Endothelial cell of umbilical vein (primary cell): ENCODE data around the gene WDR38. TPM values are rescaled to one million over a fixed set of nuclear protein-coding genes. Genes with fewer than 3 reads are reported as not detected.

Source experiments
- BruUV-seq: library from RNA; stranded (reverse); fragments of 400-500 nt; replicated peaks from 2 replicates; lab custom pipeline; 2021; lab: Mats Ljungman, UMichigan
- CTCF ChIA-PET: fragments of 300-600, 350-600 bp; sonication (Branson Sonifier 250); formaldehyde crosslinking; loops from one replicate; lab custom pipeline; 2021; ENCODE audit warnings: antibody characterized with exemption, inconsistent platforms; lab: Charles Lee
- POLR2A ChIA-PET: fragments of 300-600, 350-600 bp; sonication (Branson Sonifier 250); formaldehyde crosslinking; loops from one replicate; lab custom pipeline; 2021; ENCODE audit warnings: antibody characterized with exemption, inconsistent platforms; lab: Charles Lee
- DNase-seq: peaks from one replicate; pipeline ENCODE4 v3.0.0-alpha.2; 2011; ENCODE audit warnings: low read depth, low spot score
- FAIRE-seq: peaks from 2 replicates; lab custom pipeline; 2011; peaks lifted over from hg19 to GRCh38; lab: Jason Lieb, UNC
- H2AFZ ChIP-seq: 2 replicates; pipeline ENCODE4 v1.6.0; 2012; ENCODE audit warnings: low read depth, low read length, control low read depth, inconsistent platforms
- H3K27ac ChIP-seq: 2 replicates; pipeline ENCODE4 v1.5.1; 2011; ENCODE audit warnings: low read depth, mild to moderate bottlenecking, control low read depth, low read length, moderate library complexity; ENCODE audit not compliant: insufficient read depth
- H3K27me3 ChIP-seq, 2 experiments: 2 replicates each; pipeline versions ENCODE4 v1.6.0 to v1.6.1; 2011; ENCODE audit warnings: low read length in 2 of 2, mixed read lengths in 1 of 2; ENCODE audit not compliant: control insufficient read depth in 2 of 2, insufficient read depth in 2 of 2
- H3K36me3 ChIP-seq, 2 experiments: 2 replicates in 1 of 2; 3 replicates in 1 of 2; pipeline ENCODE4 v1.5.1; 2011; ENCODE audit warnings: low read length in 2 of 2, mild to moderate bottlenecking in 1 of 2, moderate library complexity in 1 of 2; ENCODE audit not compliant: control insufficient read depth in 2 of 2, insufficient read depth in 2 of 2; ENCODE audit errors: extremely low read depth in 1 of 2
- H3K4me1 ChIP-seq: 3 replicates; pipeline ENCODE4 v1.5.1; 2011; ENCODE audit warnings: mild to moderate bottlenecking, low read length; ENCODE audit not compliant: control insufficient read depth, insufficient read depth; ENCODE audit errors: extremely low read depth
- H3K4me2 ChIP-seq: 2 replicates; pipeline ENCODE4 v1.6.1; 2011; ENCODE audit warnings: low read length, control low read depth, mixed read lengths; ENCODE audit not compliant: insufficient read depth
- H3K4me3 ChIP-seq, 3 experiments: fragments of 200-600 bp in 1 of 3; sonication (generic), shearing (Covaris generic) in 1 of 3; replicated peaks in 1 of 3; 2 replicates each; pipeline ENCODE4 v1.5.1; 2011 to 2016; ENCODE audit warnings: control low read depth in 3 of 3, low read length in 3 of 3, mild to moderate bottlenecking in 2 of 3, inconsistent platforms in 1 of 3, low read depth in 1 of 3, moderate library complexity in 1 of 3; ENCODE audit not compliant: insufficient read depth in 1 of 3
- H3K79me2 ChIP-seq: 2 replicates; pipeline ENCODE4 v1.6.0; 2012; ENCODE audit warnings: low read length, inconsistent platforms; ENCODE audit not compliant: control insufficient read depth, insufficient read depth
- H3K9ac ChIP-seq: replicated peaks from 2 replicates; pipeline ENCODE3; 2011; ENCODE audit warnings: low read length, control low read depth; ENCODE audit not compliant: insufficient read depth; ENCODE audit errors: extremely low read depth
- H3K9me1 ChIP-seq: replicated peaks from 3 replicates; pipeline ENCODE4 v1.6.0; 2011; ENCODE audit warnings: mild to moderate bottlenecking, low read length; ENCODE audit not compliant: control insufficient read depth, insufficient read depth; ENCODE audit errors: extremely low read depth
- H3K9me3 ChIP-seq: replicated peaks from 2 replicates; pipeline ENCODE4 v1.5.1; 2012; ENCODE audit warnings: low read length, inconsistent platforms; ENCODE audit not compliant: control insufficient read depth, insufficient read depth
- H4K20me1 ChIP-seq: replicated peaks from 2 replicates; pipeline ENCODE3; 2011; ENCODE audit warnings: mild to moderate bottlenecking, low read length; ENCODE audit not compliant: control insufficient read depth, insufficient read depth; ENCODE audit errors: extremely low read depth
- CTCF ChIP-seq, 2 donors: IDR thresholded peaks; 1 replicate in 1 of 2; 2 replicates in 1 of 2; pipeline ENCODE4 v1.5.1; 2011; ENCODE audit warnings: low read length in 2 of 2, mild to moderate bottlenecking in 2 of 2, moderate library complexity in 2 of 2, control low read depth in 1 of 2, inconsistent platforms in 1 of 2, low read depth in 1 of 2; ENCODE audit not compliant: insufficient read depth in 1 of 2; ENCODE audit errors: extremely low read depth in 1 of 2
- EZH2 ChIP-seq: IDR thresholded peaks from 2 replicates; pipeline ENCODE4 v1.6.1; 2012; ENCODE audit warnings: borderline replicate concordance, low read depth, mild to moderate bottlenecking, moderate library complexity, low read length, inconsistent platforms; ENCODE audit not compliant: severe bottlenecking
- FOS ChIP-seq: IDR thresholded peaks from 2 replicates; pipeline ENCODE4 v1.6.1; 2011; ENCODE audit warnings: mild to moderate bottlenecking, low read length, moderate library complexity, borderline replicate concordance; ENCODE audit not compliant: insufficient read depth
- GATA2 ChIP-seq: IDR thresholded peaks from 2 replicates; pipeline ENCODE4 v1.7.0; 2011; ENCODE audit warnings: low read depth, mild to moderate bottlenecking, moderate library complexity, mixed read lengths, low read length; ENCODE audit not compliant: insufficient read length, insufficient read depth
- JUN ChIP-seq: IDR thresholded peaks from 2 replicates; pipeline ENCODE4 v1.6.1; 2011; ENCODE audit warnings: borderline replicate concordance, low read depth; ENCODE audit not compliant: insufficient read length, insufficient read depth
- MYC ChIP-seq: IDR thresholded peaks from one replicate; pipeline ENCODE4 v1.6.1; 2011; ENCODE audit warnings: mild to moderate bottlenecking, low read depth, low read length
- POLR2A ChIP-seq: IDR thresholded peaks from 2 replicates; pipeline ENCODE4 v1.6.1; 2012; ENCODE audit warnings: low read depth, mild to moderate bottlenecking, control low read depth, low read length
- POLR2AphosphoS5 ChIP-seq: IDR thresholded peaks from 2 replicates; pipeline ENCODE4 v1.6.1; 2012; ENCODE audit warnings: low read depth, mild to moderate bottlenecking, control low read depth, low read length, moderate library complexity; ENCODE audit not compliant: insufficient read depth
- dilution Hi-C: fragments of 300-500 bp; cut with MboI; formaldehyde crosslinking; loops from one replicate; pipeline ENCODE4 v1.15.0; 2019; ENCODE audit warnings: low sequenced_read_pairs; ENCODE audit not compliant: extremely low pct_ligation_motif_present
- intact Hi-C: fragments of 100-400 bp; cut with micrococcal nuclease; formaldehyde crosslinking; loops from one replicate; pipeline ENCODE4 v1.10.0; 2022
- polyA plus RNA-seq, 4 experiments: library from polyadenylated mRNA; depleted of rRNA in 3 of 4; stranded (reverse) in 3 of 4; unstranded in 1 of 4; fragments of >200 nt; gene quantifications; 2 replicates each; pipeline versions ENCODE4 v1.2.1 to v1.2.3, GENCODE V29; 2011 to 2012; ENCODE audit warnings: missing spikeins in 1 of 4
- total RNA-seq: library from RNA; stranded (reverse); gene quantifications from 2 replicates; pipeline ENCODE4 v1.2.3, GENCODE V29; 2021
- TF ChIP-seq, protein P1 (sequence below): IDR thresholded peaks from 2 replicates; pipeline ENCODE4 v1.6.1; 2011; ENCODE audit not compliant: insufficient read depth, insufficient read length

The WDR38 gene
- total and polyA plus RNA-seq, 2 donors (not counting 3 experiments of a cell fraction or from before 2014, with no cell fraction given): not detected

DNA sequence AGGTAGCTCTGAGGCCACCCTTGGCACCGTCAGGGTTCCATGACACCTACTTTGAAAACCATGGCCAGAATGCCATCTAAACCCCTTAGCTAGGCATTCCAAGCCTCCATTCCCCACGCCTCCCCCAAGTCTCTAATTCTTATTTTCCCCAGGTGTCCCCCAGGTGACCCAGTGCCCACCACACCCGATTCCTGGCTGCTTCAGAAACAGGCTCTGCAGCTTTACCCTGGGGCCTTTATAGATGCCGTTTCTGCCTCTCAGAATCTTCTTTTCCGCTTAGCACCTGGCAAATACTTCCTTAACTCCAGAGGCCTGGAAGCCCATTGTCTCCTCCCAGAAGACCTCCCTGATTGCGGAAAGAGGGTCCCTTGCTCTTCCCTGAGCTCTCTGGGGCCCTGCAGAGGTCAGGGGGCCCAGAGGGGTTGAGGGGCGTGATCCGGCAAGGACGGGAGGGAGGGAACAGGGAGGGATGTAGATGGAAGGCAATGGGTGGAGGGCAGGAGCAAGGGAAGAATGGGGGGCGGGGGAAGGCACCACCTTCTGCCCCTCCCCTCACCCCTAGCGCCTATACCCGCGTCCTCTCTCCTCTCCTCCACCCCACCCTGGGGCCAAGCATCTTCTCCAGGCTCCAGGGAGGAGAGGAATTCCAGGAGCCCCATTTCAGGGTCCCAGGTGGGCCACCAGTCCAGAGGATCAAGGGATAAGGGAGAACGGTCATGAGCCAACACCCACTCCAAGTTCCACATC lies 12.0 kb upstream of the WDR38 start:
- H3K4me3 ChIP-seq: no peak overlapping the region
- H3K79me2 ChIP-seq: no peaks in the 10 kb centered on the region
- H4K20me1 ChIP-seq: no peaks in the 10 kb centered on the region
- H3K27me3 ChIP-seq: no peaks in the 10 kb centered on the region
- H3K4me1 ChIP-seq: no peaks in the 10 kb centered on the region
- no TSS peak for BruUV-seq
- no peak overlapping the region for H2AFZ ChIP-seq
- H3K9ac ChIP-seq: no peak overlapping the region
- dilution Hi-C loops (no loop called here), intact Hi-C loops (no loop called here)
- no peak overlapping the region for H3K27ac ChIP-seq
- FAIRE-seq (no peak), DNase-seq (no peak)
- no peak for TF ChIP-seq POLR2A
- TF ChIP-seq POLR2AphosphoS5: no peak
- TF ChIP-seq, protein P1, sequence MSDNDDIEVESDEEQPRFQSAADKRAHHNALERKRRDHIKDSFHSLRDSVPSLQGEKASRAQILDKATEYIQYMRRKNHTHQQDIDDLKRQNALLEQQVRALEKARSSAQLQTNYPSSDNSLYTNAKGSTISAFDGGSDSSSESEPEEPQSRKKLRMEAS: no peak
- no peak for TF ChIP-seq MYC
- no peak for TF ChIP-seq CTCF (IDR thresholded peaks at IDR 0.05; ENCODE audit: extremely low read depth in 1 of 2, insufficient read depth in 1 of 2, low read depth in 1 of 2, low read length in 2 of 2)
- TF ChIP-seq EZH2: no peak
- no peak for TF ChIP-seq FOS
- no peak for TF ChIP-seq GATA2
- TF ChIP-seq JUN: no peak
- H3K9me3 ChIP-seq: no peaks in the 10 kb centered on the region
- H3K9me1 ChIP-seq: no peaks in the 10 kb centered on the region
- POLR2A ChIA-PET: no interaction called here
- CTCF ChIA-PET: interaction anchor here (0.6 to 11.5 kb wide), 9 partner anchors 11 to 66 kb away, joined by 3 to 173 read pairs (median 8); partner anchors contain the start of genes ARPC5L, NR6A1, OLFML2A and RPL35
- no peaks in the 10 kb centered on the region for H3K36me3 ChIP-seq
- H3K4me2 ChIP-seq: no peak overlapping the region
